Fibroblast of pulmonary artery (primary cell): ENCODE results near the gene LRRC8C.
A peak's percentile ranks its signal among the peaks of the same experiment; 100 is the strongest.

Experiments used
- DNase-seq: peaks from one replicate; pipeline ENCODE4 v3.0.0-alpha.2; 2010; ENCODE audit warnings: low read depth
- H3K4me3 ChIP-seq: replicated peaks from 2 replicates; pipeline ENCODE4 v1.5.1; 2011; ENCODE audit warnings: low read depth, mild to moderate bottlenecking, control low read depth, low read length, moderate library complexity
- TF ChIP-seq, protein P1 (sequence below): IDR thresholded peaks from 2 replicates; pipeline ENCODE4 v1.5.1; 2011; ENCODE audit warnings: mild to moderate bottlenecking, control low read depth, low read length, inconsistent platforms; ENCODE audit errors: missing control alignments

The LRRC8C gene

DNA sequence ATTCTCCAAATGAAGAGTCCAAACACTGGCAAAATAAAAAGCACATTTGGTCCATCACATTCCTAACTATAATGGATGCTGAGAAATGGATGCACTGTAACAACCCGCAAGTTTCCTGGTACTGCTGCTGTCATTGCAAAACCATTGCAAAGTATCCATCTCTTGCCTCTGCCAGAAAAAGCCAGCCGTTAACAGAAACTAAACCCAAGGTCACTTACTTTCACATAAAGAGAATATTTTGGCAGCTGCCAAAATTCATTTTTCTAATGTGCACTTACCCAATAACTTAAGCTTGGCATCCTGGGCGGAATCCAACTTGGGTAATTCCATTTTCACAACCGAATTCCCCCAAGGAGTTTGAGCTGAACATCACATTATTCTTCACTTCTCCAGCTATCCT, 110.9 kb downstream of the LRRC8C start:
- DNase-seq, result no peak
- TF ChIP-seq, protein P1, sequence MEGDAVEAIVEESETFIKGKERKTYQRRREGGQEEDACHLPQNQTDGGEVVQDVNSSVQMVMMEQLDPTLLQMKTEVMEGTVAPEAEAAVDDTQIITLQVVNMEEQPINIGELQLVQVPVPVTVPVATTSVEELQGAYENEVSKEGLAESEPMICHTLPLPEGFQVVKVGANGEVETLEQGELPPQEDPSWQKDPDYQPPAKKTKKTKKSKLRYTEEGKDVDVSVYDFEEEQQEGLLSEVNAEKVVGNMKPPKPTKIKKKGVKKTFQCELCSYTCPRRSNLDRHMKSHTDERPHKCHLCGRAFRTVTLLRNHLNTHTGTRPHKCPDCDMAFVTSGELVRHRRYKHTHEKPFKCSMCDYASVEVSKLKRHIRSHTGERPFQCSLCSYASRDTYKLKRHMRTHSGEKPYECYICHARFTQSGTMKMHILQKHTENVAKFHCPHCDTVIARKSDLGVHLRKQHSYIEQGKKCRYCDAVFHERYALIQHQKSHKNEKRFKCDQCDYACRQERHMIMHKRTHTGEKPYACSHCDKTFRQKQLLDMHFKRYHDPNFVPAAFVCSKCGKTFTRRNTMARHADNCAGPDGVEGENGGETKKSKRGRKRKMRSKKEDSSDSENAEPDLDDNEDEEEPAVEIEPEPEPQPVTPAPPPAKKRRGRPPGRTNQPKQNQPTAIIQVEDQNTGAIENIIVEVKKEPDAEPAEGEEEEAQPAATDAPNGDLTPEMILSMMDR, result no peak
- H3K4me3 ChIP-seq, result no peak overlapping the region

DNA sequence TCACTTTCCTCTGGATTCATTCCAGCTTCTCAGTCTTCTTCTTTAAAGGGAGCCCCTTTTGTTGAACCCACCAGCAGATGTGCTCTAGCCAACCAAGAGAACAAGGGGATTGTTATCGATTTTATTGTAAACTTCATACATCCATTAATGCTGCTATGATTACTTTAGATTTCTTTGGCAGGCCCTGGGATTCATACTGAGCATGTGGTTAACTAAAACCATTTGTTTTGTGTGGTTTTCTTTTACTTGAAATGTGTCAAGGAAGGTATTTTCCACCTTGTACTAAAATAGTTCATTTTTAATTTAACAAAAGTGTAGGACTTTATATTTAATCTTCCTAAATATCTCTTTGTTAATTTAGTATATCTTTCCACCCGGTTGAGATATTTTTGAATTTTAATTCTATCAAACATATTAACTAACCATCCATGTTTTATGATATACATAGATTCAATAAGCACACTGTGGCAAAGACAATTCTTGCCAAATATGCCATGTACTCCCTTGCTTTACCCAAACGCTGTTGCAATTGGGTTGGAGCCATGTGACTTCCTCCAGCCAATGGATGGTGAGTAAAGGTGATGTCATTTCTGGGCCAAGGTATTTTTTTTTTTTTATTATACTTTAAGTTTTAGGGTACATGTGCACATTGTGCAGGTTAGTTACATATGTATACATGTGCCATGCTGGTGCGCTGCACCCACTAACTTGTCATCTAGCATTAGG, 113.7 kb downstream of the LRRC8C start:
- no peak for DNase-seq
- no peak overlapping the region for H3K4me3 ChIP-seq
- TF ChIP-seq, protein P1, result no peak

DNA sequence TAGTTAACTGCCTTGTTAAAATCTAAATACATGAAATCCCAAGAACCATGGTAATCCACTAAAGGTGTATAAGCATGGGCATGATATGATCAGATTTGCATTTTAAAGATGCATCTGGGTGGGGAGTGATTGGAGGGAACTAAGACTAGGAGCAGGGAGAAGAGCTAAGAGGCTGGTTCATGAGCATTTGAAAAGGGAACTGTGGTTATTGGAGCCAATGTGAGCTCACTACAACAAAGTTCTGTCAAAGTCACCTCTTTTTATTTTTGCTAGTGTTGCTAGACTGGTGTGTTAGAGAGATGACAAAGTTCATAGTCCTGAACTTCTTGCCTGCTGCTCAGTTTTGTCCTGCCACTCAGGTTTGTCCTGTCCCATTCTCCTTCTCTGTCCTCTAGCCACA, 120.8 kb downstream of the LRRC8C start:
- no peak overlapping the region for H3K4me3 ChIP-seq
- TF ChIP-seq, protein P1, result no peak
- no peak for DNase-seq

DNA sequence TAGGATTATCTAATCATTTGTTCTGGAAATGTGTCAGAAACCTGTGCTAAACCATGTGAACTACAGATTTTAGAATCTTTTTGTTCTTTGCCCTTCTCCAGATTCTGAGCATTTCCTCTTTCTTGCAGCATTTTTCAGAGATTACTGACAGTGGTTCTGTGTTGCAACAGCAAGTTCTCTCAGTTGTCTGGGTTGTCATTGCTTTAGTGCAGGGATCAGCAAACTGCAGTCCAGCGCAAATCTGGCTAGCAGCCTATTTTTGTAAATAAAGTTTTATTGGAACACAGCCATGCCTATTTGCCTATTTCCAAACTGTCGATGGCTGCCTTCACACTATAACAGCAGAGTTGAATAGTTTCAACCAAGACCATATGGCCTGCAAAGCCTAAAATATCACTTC, 121.6 kb downstream of the LRRC8C start:
- TF ChIP-seq, protein P1, result no peak
- peak; percentile 83 for DNase-seq
- H3K4me3 ChIP-seq, result no peak overlapping the region

DNA sequence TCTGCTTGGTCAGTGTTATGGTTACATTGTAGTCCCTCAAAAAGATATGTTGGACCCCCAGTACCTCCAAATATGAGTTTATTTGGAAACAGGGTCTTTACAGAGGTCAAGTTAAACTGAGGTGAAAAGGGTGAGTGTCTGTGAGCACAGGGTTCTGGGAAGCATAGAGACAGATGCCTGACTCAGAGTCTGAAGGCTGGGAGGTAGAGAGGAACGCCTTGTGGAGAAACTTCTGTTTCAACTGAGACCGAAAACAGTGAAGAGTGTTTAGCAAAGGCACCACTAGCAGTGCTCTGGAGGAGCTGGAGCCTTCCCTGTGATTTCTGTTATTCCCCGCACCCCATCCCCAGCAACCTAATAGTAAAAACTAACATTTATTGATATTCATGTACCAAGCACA, 122.7 kb downstream of the LRRC8C start:
- no peak overlapping the region for H3K4me3 ChIP-seq
- TF ChIP-seq, protein P1, result no peak
- no peak for DNase-seq

DNA sequence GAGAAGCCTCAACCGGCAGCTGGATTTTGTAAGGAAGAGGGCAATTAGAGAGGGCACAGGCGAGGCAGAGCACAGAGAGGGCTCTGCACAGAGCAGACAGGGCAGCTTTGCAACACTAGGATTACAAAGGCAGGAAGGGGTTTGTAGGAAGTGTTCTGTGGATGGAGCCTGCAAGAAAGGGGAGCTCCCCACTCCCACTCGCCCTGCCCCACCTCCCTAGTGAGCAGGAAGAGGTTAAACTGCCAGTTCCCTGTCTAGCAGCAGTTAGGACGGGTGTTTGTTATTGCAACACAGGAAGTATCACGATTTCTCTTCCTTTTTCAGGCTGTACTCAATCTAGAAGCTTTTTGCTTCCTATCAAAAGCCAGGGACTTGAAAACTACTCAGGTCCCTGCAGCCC, 124.6 kb downstream of the LRRC8C start:
- TF ChIP-seq, protein P1, result no peak
- DNase-seq, result peak; percentile 69
- no peak overlapping the region for H3K4me3 ChIP-seq

DNA sequence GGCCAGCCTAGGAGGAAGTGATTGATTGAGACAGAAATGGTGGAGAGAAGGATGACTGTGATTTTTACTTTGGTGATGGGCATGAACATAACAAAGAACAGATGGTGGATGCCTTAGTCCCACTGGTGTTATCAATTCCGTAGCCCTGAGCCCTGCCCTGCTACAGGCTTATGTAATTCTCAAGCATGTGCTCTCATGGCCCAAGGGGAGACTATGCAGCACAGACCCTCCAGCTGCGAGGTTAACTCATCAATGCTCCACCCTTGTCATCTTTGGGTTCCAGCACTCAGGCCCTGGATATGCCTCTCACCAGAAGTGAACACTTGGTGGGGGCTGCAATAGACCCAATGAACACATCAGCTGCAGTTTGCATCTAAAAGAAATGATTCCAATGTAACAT, 125.2 kb downstream of the LRRC8C start:
- DNase-seq, result no peak
- TF ChIP-seq, protein P1, result no peak
- H3K4me3 ChIP-seq, result no peak overlapping the region
